ENCODE measurements around the gene CX3CL1. TPM values are rescaled to one million over a fixed set of nuclear protein-coding genes. Genes with fewer than 3 reads are reported as not detected.

Gene CX3CL1
- total and polyA plus RNA-seq, 2 of the 13 experiments (the other 11 are each of a cell fraction or from before 2014, with no cell fraction given) = 57.3 to 60.8 TPM

- TF ChIP-seq ZNF142 (CRISPR knock-in tag; IDR thresholded peaks at IDR 0.05) (peak; percentile 31; the same call in 1 of the 2 replicates), ZSCAN9 (CRISPR knock-in tag; IDR thresholded peaks at IDR 0.05; ENCODE audit: borderline replicate concordance) (0 out of 2 replicates have a peak, but pooled peaks have one; percentile 94), TFE3 (CRISPR knock-in tag; IDR thresholded peaks at IDR 0.05) (0 out of 2 replicates have a peak, but pooled peaks have one; percentile 46), JDP2 (CRISPR knock-in tag; IDR thresholded peaks at IDR 0.05; ENCODE audit: borderline replicate concordance) (peak; percentile 42; the same call in 1 of the 2 replicates), ZNF704 (CRISPR knock-in tag; IDR thresholded peaks at IDR 0.05; ENCODE audit: borderline replicate concordance) (peak; percentile 76; the same call in 1 of the 2 replicates), GLI4 (CRISPR knock-in tag; IDR thresholded peaks at IDR 0.05; ENCODE audit: borderline replicate concordance) (peak; percentile 48; the same call in 1 of the 2 replicates), ZNF737 (CRISPR knock-in tag; IDR thresholded peaks at IDR 0.05; ENCODE audit: borderline replicate concordance) (no peak), HNRNPLL (IDR thresholded peaks at IDR 0.05; ENCODE audit: low read depth, low read length, poor library complexity, severe bottlenecking) (peak; percentile 67), ZNF33B (CRISPR knock-in tag; IDR thresholded peaks at IDR 0.05) (peak; percentile 98), ZNF101 (CRISPR knock-in tag; IDR thresholded peaks at IDR 0.05; ENCODE audit: borderline replicate concordance, low read depth) (peak; percentile 85), KAT2B (IDR thresholded peaks at IDR 0.05; ENCODE audit: borderline replicate concordance, low read depth, low read length) (no peak), ZBTB2 (CRISPR knock-in tag; IDR thresholded peaks at IDR 0.05; ENCODE audit: low read depth) (0 out of 2 replicates have a peak, but pooled peaks have one; percentile 48), WIZ (CRISPR knock-in tag; IDR thresholded peaks at IDR 0.05) (peak; percentile 62; the same call in 1 of the 2 replicates), MIXL1 (CRISPR knock-in tag; IDR thresholded peaks at IDR 0.05) (no peak; the same call in 1 of the 2 replicates), HDAC6 (IDR thresholded peaks at IDR 0.05; ENCODE audit: low read depth, low read length) (no peak), ZC3H4 (CRISPR knock-in tag; IDR thresholded peaks at IDR 0.05; ENCODE audit: borderline replicate concordance) (no peak), ZMYM2 (CRISPR knock-in tag; IDR thresholded peaks at IDR 0.05) (no peak), MAX (IDR thresholded peaks at IDR 0.05) (no peak; the same call in none of the 2 replicates)
Measured at GRCh38 chr16:57372372-57373116, at the start of gene CX3CL1 (continued).

Data from HepG2 (cell line).